Central memory CD4-positive, alpha-beta T cell (primary cell): Measurements from ENCODE around the gene ATG101.
"Not testable (repeated sequence)": the region's sequence is repeated elsewhere in the genome, so short reads cannot be mapped to it uniquely, and the experiment has no call there.

Experiments
- DNase-seq: peaks from one replicate; pipeline ENCODE4 v3.0.0; 2022

The ATG101 gene

DNA sequence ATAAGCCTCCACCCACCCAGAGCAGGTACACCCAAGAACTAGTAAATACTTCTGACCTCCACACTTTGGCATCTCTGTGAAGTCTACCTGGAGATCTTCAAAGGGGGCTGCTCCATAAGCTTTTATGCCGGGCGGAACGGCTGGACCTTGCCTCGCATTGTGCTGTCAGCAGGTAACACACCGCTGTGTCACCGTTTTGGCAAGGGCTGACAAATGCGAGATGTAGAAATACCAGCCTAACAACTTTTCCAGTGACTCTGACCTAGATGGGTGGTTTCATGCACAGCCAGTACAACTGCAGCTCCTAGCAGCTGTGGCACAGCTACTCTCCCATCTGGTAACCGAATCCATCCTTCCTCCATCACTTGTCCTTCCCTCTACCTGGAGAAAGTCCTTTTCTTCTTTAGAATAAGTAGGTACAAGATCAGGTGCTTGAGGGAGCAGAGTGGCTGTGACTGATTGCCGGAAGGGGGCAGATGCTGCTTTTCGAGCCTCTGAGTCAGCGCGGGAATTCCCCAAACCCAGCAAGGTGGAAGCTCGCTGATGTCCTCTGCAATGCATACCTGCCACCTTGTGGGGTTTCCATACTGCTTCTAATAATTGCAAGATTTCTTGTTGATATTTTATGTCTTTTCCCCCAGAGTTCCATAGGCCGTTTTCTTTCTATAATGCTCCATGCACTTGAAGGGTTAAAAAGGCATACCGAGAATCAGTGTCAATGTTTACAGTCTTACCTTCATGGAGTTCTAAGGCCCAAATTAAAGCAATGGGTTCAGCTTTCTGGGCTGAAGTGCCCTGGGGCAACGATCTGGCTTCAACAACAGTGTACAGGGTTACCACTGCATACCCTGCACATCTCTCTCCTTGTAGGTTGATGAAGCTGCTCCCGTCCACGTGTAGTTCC lies 46.7 kb downstream of the ATG101 start:
- peak; percentile 56 for DNase-seq

DNA sequence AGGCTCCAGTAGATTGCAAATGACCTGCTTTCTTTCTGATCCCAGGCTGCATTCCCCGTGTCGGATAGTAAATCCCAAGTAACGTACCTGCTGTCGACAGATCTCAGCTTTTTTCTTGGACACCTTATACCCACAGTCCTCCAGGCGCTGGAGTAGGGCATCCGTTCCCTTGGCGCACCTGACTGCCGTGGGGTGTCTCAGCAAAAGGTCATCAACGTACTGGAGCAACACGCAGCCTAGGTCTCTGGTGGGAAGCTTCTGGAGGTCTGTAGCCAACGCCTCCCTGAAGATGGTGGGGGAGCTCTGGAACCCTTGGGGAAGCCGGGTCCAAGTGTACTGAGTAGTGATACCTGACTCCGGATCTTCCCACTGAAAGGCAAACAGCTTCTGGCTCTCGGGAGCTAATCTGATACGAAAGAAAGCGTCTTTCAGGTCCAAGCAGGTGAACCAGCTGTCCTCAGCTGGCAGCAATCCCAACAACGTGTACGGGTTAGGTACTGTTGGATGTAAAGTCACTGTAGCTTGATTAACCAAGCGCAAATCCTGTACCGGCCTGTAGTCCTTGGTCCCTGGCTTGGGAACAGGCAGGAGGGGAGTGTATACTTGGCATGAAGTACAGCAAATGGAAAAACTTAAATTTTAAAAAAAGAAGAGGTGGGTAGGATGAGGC lies 48.2 kb downstream of the ATG101 start:
- DNase-seq, result not testable (repeated sequence)

DNA sequence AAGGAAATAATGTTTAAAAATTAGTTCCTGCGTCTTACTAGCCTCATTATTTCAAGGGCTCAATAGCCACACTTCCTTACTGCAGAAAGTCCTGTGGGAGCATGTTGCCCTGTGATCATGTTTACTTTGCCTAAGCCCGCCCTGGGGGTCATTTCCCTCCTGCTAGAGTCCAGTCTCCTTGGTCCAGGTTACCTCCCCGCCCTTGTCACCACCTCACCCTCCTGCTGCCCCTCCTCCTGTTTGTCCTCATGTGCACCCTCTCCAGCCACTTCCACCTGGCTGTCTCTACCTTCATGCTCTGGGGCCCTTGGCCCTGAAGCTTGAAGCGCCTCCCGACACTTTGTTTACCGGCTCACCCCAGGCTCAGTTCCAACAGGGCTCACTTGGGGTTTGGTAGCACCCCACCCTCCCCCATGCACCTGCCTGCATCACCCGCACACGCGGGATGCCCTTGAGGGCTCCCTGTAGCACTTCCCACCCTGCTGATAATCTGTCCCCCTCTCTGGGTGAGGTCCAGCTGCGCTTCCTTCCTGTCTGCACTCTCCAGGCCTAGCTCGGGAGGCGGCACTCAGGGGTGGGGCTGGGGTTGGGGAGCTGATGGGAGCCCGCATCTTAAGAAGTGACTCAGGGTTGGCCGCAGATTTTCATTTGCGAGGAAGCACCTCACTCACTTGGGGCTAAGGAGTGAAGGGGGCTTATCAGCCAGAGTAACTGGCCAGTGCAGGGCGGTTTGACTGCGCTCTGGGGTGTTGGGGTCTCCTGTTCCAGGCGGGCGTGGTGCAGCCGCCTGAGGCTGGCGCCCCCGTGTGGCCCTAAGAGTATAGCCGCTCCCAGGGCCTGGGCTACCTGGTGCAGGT lies 49.8 kb downstream of the ATG101 start:
- peak; percentile 27 for DNase-seq

DNA sequence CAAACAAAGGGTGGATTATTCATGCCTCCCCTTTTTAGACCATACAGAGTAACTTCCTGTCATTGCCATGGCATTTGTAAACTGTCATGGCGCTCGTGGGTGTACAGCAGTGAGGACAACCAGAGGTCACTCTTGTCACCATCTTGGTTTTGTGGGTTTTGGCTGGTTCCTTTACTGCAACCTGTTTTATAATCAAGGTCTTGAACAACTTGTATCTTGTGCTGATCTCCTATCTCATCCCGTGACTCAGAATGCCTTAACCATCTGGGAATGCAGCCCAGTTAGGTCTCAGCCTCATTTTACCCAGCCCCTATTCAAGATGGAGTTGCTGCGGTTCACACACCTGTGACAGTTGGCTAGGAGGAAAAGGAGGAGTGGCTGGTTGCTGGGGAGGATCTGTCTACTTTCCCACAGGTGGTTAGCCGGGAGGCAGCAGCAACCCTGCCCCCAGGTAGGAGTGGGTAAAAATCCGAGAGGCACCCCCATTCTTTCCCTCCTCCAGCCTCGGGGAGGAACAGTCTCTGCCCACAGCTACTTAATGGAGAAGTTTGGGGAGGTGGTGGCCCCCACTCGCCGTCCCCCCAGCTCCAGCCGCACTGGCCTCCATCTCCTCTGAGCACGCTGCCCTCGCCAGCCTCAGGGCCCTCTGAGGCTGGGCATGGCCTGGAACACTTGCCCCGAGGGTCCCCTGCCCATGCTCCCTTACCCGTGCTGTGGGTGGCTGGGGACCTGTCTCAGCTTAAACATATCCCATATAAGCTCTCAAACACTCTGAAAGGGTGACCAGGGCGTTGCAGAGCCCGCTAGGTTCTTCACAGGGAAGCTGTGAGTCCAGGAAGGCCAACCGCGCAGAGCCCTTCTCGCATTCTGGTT lies 51.4 kb downstream of the ATG101 start:
- no peak for DNase-seq

DNA sequence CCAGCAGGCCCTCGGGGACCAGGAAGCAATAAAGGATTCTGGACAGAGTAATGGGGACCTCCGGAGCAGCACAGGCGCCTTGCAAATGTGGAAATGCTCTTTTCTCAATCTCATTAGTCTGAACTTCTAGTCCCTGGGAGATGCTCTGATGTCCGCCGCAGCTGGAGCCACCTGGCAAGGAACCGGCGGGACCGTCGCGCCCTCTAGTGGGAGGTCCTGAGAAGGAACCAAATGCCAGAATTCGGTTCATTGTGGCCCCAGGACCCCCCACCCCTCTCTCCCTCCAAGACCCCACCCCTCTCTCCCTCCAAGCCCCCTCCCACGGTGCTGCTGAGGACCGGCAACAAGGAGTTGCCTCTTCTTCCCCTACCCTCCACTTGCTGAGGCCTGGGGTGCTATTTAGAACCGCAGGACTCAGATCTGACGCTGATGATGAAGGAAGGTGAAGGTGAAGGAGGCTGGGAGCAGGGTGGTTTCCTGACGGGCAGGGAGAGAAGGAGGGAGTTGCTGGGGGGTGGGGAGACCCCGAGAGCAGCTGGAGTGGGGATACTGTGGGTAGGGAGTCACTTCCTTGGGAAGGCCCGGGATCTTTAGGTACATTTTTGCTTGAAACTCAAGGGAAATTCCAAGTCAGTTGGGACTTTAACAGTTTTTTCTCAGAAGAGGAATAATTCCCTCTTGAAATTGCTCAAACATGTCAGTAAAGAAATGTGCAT lies 52.2 kb downstream of the ATG101 start:
- DNase-seq, result peak; percentile 34

DNA sequence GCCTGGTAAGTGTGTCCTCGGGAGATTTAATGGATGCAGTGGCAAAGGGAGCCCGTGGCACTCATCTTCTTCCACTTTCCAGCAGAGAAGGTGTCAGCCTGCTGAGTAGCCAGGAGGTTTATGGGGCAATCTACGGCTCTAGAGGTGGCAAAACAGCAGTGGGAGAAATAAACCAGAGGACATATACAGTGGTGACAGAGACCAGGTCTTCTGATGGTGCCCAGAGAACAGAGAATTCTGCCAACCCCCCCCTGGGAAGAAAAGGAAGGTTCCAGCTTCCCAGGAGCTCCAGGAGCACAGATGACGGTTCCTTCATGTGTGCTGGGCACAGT lies 52.7 kb downstream of the ATG101 start:
- DNase-seq, result no peak

DNA sequence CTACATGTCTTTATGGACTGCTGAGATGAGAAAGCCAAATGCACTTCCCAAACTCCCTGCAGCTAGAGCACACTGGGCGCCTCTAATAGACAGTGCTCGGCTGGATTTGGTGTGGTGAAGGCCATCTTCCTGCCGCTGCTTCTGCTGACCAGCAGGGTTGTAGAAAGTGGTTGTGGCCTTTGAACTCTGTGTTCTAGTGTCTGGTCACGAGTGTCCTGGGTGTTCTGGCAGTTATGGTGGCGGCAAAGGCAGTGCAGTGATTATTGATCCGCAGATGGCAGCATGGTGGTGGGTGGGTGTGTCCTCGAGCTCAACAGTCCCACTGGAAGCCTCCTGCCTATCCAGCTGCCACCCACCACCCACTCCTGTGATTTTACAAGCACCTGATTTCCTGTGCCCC lies 53.1 kb downstream of the ATG101 start:
- no peak for DNase-seq

DNA sequence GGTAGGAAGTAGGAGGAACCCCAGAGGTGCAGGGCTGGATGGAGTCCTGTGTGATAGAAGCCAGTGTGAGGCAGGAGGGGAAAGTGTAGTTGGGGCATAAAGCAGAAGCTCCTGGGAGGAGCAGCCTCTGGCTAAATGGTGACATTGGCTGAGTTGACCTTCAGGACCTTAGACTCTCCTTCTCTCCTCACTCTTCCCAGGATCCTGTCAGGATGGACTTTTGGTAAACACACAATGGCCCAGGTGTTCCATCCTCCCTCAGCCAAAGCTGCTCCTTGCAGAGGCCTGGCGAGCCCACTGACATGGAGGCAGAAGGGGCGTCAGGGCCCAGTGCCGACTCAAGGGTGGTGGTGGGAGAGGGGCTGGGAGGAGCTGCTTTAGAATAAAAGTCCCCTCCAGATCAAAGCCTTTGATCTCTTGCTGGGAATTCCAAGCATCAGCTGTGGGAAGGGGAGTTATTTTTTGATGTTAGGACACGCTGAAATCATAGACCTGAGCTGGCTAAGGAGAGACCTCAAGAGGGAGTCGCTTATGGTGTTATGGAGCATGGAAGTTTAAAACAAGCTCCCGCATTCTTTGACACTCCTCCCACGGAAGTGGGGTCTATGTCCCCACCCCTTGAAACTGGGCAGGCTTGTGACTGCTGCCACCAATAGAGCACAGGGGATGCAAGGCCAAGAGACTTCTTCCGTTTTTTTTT lies 53.9 kb downstream of the ATG101 start:
- no peak for DNase-seq

DNA sequence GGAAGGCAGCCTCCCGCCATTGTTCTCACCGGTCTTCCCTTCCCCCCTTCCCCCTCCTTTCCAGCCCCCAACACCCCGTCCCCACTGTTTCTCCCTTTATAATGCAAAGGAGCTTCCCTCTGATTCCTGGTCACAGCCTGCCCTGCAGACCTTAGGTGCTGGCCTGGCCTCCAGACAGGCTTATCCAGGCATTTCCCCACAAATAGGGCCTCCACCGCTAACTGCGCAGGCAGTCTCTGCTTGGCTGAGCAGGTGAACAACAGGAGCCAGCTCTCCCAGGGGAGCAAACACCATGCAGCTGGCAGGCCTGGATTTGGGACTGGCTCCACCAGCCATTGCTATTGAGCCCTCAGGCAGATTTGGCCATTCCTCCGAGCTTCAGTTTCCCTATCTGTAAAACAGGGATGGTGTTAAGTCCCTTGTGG lies 55.7 kb downstream of the ATG101 start:
- DNase-seq, result no peak

DNA sequence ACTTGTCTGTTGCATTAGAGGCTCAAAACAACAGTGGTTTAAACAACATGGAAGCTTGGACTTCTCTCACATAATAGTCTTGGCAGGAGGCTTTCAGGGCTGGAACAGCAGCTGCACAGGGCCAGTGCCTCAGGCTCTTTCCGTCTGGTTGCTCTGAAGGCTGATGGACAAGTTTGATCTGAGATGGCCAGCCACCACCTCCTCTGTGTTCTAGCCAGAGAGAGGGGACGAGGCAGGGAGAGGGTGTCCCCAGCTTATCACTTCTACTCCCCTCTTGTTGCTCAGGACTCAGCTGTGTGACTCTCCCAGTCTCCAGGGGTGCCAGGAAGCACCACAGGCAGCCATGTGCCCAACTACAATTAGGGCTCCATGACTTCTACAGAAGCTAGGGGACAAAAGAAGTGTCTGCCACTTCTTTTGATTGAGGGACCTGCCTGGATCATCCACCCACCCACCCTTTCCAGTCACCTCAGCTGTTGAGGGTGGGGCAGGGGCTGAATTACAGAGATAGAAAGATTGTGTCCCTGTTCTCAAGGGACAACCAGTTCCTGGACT lies 56.3 kb downstream of the ATG101 start:
- DNase-seq, result no peak
